Measurements from ENCODE around the gene TGM1.

- TF ChIP-seq CTCF (IDR thresholded peaks at IDR 0.05), result no peak
- no peak for TF ChIP-seq POLR2AphosphoS5 (IDR thresholded peaks at IDR 0.05)
- TF ChIP-seq POLR2A (IDR thresholded peaks at IDR 0.05), result no peak
These were observed 11.1 kb upstream of the TGM1 start for GRCh38 chr14:24274101-24274543.

Measured in sigmoid colon (tissue), 4 donors.